Right lung (tissue), 5 donors: ENCODE data around the gene HSD11B2. TPM values are rescaled to one million over a fixed set of nuclear protein-coding genes. Genes with fewer than 3 reads are reported as not detected.

ENCODE experiments used
- DNase-seq, 2 donors: peaks; one replicate each; pipeline ENCODE4 v3.0.0-alpha.2; 2013
- polyA plus RNA-seq, 5 donors: library from polyadenylated mRNA; unstranded; fragments of 120-200 nt; gene quantifications; one replicate each; pipeline versions ENCODE4 v1.2.1 to v1.2.3, GENCODE V29; 2013; ENCODE audit warnings: inconsistent platforms in 1 of 5, low replicate concordance in 1 of 5; ENCODE audit not compliant: insufficient read length in 5 of 5, insufficient read depth in 1 of 5

HSD11B2 gene
- polyA plus RNA-seq, 5 donors: 31.9 to 86.2 (median 58.9) TPM

DNA sequence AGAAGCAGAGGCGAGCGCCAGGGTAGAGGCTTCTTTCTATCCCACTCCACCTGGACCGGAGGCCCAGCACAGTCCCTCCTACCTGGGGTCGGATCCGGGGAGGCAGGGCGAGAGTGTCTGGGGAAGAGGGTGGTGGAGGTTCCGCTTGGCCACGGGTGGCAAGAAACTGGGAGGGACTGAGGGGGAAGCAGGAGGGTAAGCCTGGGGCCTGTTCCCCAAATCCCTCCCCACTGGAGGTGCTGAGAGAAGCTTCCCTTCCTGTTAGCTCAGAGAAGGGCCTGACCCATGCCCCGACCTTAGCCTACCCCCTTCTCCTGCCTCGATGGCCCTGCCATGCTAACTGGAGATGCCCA, 35.8 kb upstream of the HSD11B2 start:
- DNase-seq: no peak

- no peak for DNase-seq
These were observed 35.3 kb upstream of the HSD11B2 start for GRCh38 chr16:67395458-67396158.

- peak; percentile 84 to 86 for DNase-seq
These were observed 34.5 kb upstream of the HSD11B2 start for GRCh38 chr16:67396159-67397035.

GRCh38 chr16:67397036-67397801, 33.7 kb upstream of the HSD11B2 start:
- no peak for DNase-seq

GRCh38 chr16:67397812-67398545, 32.9 kb upstream of the HSD11B2 start:
- DNase-seq: no peak

DNA sequence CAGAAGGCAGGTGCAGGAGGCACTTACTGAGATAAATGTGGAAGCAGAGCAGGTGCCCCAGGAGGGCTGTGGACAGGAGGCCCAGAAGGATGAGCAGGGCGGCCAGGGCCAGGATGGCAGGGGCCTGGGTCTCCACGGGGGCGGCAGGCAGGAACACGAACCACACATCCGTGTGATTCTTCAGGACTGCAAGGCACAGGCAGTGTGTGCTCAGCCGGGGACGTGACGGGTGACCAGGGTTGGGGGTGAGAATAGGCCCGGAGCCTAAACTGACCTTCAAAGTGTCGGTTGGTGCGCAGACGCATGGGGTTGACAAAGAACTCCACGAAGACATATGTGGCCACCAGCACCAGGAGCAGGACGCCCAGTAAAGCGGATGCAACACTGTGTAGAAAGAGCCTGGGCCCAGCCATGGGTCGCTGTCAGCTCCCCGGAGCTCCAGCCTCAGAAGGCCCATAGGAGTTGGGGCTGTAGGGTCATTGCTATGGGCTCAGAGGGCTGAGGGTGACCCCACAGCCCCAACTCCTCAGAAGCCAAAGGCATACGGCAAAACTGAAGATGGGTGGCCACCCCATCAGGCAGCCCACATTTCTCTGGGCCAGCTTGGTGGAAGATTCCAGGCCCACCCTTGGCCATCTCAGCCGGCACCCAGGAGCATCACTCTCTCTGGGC, 32.2 kb upstream of the HSD11B2 start:
- DNase-seq: no peak

DNA sequence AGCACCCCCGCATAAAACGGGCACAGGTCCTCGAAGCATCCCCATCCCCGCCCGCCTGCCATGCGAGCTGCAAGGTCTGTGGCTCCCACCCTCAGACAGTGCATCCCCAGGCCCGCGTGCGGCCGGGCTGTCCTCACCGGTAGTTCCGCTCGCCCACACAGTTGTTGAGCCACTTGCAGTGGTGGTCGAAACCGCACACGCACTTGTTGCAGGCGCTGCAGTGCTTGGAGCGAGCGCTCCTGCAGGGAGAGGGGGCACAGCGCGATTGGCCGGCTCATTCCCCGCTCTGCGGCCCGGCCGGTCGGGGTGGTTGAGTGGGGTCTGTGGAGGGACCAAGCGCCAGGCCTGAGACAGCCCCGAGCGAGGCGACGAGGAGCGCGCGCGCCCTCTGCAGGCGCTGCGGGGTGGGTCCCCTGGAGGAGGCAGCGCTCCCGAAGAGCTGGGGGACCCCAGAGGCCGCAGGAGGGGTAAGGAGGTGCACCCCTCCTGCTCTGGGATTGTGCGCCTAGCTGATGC, 31.6 kb upstream of the HSD11B2 start:
- DNase-seq: no peak

GRCh38 chr16:67399749-67400704, 30.9 kb upstream of the HSD11B2 start:
- no peak for DNase-seq

GRCh38 chr16:67400901-67401300, 30.0 kb upstream of the HSD11B2 start:
- DNase-seq: no peak

DNA sequence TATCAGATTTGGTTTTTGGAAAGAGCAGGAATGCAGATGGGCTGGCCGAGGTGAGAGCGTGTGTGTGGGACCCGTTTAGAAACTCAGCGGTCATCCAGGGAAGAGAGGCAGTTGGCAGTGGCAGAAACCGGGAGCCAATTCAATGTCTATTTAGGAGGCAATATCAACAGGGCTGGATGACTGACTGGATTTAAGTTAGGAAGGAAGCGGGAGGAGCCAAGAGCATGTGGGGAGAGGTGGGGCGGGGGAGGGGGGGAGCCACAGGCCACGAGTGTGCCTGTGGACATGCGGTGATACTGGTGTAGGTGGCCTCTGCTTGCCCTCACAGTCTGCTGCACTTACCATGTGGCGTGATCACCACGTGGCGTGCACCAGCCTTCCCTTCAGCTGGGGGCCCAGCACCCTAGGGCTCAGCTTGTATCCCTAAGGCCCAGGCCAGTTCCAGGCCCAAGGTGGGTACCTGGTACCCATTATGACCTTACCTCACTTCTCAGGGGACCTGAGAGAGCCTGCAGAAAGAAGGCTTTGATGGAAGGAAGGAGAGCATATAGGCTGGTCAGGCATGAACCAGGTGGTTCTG, 26.9 kb upstream of the HSD11B2 start:
- DNase-seq: no peak

- peak in 1 of 2 donors; percentile 67 for DNase-seq
These were observed 26.1 kb upstream of the HSD11B2 start for GRCh38 chr16:67404740-67405226.

DNA sequence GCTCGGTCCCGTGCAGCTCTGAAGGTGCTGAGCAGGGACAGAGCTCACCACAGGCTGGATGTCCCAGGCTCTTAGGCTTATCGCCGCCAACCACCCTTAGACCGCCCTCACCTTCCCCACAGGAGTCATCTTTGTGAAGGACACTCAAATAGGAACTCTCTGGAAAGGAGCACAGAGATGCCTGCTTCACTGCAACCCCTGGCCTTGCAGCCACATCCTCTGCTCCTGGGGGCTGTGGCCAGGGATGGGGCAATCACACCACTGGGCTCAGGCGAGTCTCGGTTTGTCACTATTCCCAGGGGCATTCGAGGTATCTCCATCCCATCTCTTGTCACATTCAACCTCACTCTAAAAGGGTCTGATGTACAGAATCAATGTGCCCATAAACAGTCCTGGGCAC, 25.6 kb upstream of the HSD11B2 start:
- DNase-seq: no peak

- DNase-seq: no peak
These were observed 24.6 kb upstream of the HSD11B2 start for GRCh38 chr16:67406111-67406971.

GRCh38 chr16:67407176-67407787, 23.6 kb upstream of the HSD11B2 start:
- no peak for DNase-seq

DNA sequence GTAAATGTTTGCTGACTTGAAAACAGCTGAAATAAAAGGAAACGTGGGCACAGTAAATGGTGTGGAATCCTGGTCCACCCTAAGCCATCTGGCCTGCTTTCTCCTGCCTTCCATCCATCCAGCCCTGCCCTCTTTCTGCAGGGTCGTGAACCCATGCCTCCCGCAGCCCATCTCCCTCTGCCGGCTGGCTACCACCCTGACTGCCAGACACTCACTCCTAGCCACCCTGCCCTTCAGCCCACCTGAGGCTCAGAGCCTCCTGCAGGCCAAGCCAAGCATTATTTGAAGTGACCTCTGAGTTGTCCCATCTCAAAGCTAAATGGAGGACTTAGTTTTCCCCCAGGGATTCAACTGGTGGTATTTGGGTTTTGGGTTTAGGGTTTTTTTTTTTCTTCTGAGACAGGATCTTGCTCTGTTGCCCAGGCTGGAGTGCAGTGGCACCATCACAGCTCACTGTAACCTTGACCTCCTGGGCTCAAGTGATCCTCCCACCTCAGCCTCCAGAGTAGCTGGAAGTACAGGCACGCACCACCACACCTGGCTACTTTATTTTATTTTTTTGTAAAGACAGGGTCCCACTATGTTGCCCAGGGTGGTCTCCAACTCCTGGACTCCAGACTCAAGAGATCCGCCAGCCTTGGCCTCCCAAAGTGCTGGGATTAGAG, 23.0 kb upstream of the HSD11B2 start:
- no peak for DNase-seq

DNA sequence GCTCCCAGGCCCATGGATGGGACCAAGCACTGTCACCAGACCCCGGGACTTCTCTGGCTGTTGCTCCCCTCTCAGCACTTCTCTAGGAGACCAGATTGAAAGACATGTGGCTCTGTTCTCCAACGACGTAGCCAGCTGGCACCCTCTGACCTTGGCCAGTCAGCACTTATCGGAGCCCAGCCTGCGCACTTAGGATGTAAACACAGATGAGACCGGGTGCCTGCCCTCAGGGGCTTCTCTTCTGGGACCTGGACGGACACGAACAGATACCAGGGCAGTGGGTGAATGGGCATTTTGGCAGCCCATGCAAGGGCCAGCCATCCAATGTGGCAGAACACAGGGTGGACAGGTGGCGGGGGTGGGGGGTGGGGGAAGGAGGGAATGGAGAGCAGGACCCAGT, 21.3 kb upstream of the HSD11B2 start:
- no peak for DNase-seq

DNA sequence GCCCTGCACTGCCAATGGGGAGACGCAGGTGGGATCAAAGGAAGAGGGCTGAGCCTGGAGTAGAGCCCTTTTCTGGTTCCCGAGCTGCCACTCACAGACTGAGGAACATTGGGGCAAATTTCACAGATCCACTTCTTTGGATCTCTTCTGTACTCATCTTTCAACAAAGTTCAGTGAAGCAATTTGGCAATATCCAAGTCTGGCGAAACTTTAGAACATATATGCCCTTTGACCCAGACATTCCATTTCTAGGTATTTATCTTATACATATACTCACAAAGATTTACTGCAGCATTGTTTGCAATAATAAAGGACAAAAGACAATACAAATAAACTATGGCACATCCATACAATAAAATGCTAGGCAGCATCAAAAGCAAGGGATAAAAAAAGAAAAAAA, 19.6 kb upstream of the HSD11B2 start:
- no peak for DNase-seq
